ENCODE results near the gene CABCOCO1. TPM values are rescaled to one million over a fixed set of nuclear protein-coding genes. Genes with fewer than 3 reads are reported as not detected.
A peak's percentile ranks its signal among the peaks of the same experiment; 100 is the strongest.

CABCOCO1 gene
- total RNA-seq, 1 donor from 2014 or later: not detected

DNA sequence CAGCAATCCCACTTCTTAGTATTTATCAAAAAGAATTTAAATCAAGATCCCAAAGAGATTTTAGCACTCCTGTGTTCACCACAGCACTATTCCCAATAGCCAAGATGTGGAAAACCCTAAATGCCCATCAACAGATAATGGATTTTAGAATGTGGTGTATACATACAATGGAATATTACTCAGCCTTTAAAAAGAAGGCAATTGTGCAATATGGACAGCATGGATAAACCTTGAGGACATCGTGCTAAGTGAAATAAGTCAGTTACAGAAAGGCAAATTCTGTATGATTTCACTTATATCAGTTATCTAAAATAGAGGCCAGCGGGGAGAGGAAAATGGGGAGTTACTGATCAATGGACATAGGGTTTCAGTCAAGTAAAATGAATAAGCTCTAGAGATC lies 66.9 kb downstream of the CABCOCO1 start:
- Mint-ChIP-seq H3K36me3 (ENCODE audit: insufficient read depth) (no peaks in the 10 kb centered on the region), H3K4me1 (ENCODE audit: low read depth) (peaks cover 2% of the 10 kb centered on the region), H3K27ac (no peak overlapping the region), H3K27me3 (no peaks in the 10 kb centered on the region), H3K9me3 (ENCODE audit: low read depth) (peaks cover 6% of the 10 kb centered on the region), H3K4me3 (ENCODE audit: low read depth) (no peak overlapping the region)
- TF ChIP-seq, protein P1, sequence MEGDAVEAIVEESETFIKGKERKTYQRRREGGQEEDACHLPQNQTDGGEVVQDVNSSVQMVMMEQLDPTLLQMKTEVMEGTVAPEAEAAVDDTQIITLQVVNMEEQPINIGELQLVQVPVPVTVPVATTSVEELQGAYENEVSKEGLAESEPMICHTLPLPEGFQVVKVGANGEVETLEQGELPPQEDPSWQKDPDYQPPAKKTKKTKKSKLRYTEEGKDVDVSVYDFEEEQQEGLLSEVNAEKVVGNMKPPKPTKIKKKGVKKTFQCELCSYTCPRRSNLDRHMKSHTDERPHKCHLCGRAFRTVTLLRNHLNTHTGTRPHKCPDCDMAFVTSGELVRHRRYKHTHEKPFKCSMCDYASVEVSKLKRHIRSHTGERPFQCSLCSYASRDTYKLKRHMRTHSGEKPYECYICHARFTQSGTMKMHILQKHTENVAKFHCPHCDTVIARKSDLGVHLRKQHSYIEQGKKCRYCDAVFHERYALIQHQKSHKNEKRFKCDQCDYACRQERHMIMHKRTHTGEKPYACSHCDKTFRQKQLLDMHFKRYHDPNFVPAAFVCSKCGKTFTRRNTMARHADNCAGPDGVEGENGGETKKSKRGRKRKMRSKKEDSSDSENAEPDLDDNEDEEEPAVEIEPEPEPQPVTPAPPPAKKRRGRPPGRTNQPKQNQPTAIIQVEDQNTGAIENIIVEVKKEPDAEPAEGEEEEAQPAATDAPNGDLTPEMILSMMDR (IDR thresholded peaks at IDR 0.05; ENCODE audit: unreplicated experiment): no peak
- no peak for DNase-seq (ENCODE audit: low spot score, unreplicated experiment)

DNA sequence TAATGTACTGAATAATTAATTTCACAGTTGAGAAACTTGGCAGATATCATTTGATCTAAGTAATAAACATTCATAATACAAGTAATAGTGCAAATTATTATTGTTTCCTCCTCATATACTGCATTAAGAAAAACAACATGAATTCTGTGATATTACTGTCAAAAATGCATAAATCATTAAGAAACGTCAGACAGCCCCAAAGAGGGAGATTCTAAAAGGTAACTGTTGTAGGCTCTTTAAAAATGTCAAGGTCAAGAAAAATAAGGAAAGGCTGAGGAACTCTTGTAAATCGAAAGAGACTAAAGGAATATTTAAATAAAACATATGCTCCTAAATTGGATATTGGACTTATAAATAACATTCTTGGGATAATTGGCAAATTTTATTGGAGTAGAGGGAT lies 67.9 kb downstream of the CABCOCO1 start:
- TF ChIP-seq, protein P1 (IDR thresholded peaks at IDR 0.05; ENCODE audit: unreplicated experiment): no peak
- Mint-ChIP-seq H3K4me3 (ENCODE audit: low read depth) (no peak overlapping the region), H3K9me3 (ENCODE audit: low read depth) (peaks cover 6% of the 10 kb centered on the region), H3K27ac (no peak overlapping the region), H3K4me1 (ENCODE audit: low read depth) (peaks cover 2% of the 10 kb centered on the region), H3K36me3 (ENCODE audit: insufficient read depth) (no peaks in the 10 kb centered on the region), H3K27me3 (no peaks in the 10 kb centered on the region)
- no peak for DNase-seq (ENCODE audit: low spot score, unreplicated experiment)

DNA sequence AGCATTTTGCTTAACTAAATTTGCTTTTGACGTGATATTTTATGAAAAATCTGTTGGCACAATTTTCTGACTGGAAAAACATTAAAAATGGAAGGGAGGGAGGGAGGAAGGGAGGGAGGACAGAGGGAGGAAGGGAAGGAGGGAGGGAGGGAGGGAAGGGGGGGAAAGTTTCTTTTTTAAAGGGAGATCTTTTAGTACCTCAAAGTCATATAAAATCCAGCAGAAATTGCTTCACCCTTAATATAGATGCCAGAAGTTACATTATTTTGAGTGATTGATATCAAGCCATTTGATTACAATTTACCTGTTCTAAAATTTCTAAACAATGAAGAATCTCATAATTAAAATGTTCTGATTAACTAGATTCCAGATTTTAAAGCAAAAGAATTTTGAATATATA lies 68.9 kb downstream of the CABCOCO1 start:
- TF ChIP-seq, protein P1 (IDR thresholded peaks at IDR 0.05; ENCODE audit: unreplicated experiment): no peak
- peaks cover 2% of the 10 kb centered on the region for H3K4me1 Mint-ChIP-seq (ENCODE audit: low read depth)
- no peak for DNase-seq (ENCODE audit: low spot score, unreplicated experiment)
- no peaks in the 10 kb centered on the region for H3K36me3 Mint-ChIP-seq (ENCODE audit: insufficient read depth)
- H3K9me3 Mint-ChIP-seq (ENCODE audit: low read depth): peaks cover 8% of the 10 kb centered on the region
- H3K27ac Mint-ChIP-seq: no peak overlapping the region
- H3K27me3 Mint-ChIP-seq: no peaks in the 10 kb centered on the region
- H3K4me3 Mint-ChIP-seq (ENCODE audit: low read depth): no peak overlapping the region

DNA sequence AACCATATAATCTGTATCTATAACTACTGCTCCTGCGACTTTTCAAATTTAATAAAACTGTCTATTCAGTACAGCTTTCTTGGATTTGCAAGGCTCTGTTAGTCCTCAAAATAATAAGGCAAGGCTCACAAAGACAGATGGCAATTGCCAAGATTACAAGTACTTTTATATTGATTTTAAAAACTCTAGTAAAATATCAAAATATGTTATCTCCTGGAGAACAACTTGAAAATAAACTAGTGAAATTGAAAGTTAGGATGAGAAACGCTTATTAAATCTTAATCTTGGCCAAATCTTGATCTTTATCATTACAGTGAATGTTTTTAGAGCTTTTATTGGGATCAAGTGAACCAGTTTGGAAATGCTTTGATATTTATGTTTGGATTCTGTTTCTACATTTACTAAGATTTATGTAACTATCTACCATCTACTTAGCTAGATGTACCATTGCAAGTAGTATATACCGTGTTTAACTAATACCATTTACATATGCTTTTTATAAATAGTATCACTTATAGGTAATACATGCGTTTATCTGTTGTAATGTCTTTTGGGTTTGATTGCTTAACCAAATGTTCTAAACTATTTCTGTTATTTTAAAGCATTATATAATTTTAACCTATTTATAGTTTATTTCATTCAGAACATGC lies 70.0 kb downstream of the CABCOCO1 start:
- Mint-ChIP-seq H3K4me1 (ENCODE audit: low read depth) (peaks cover 2% of the 10 kb centered on the region), H3K27me3 (no peaks in the 10 kb centered on the region), H3K27ac (no peak overlapping the region), H3K36me3 (ENCODE audit: insufficient read depth) (no peaks in the 10 kb centered on the region), H3K9me3 (ENCODE audit: low read depth) (peaks cover 14% of the 10 kb centered on the region), H3K4me3 (ENCODE audit: low read depth) (no peak overlapping the region)
- TF ChIP-seq, protein P1 (IDR thresholded peaks at IDR 0.05; ENCODE audit: unreplicated experiment): no peak
- no peak for DNase-seq (ENCODE audit: low spot score, unreplicated experiment)

DNA sequence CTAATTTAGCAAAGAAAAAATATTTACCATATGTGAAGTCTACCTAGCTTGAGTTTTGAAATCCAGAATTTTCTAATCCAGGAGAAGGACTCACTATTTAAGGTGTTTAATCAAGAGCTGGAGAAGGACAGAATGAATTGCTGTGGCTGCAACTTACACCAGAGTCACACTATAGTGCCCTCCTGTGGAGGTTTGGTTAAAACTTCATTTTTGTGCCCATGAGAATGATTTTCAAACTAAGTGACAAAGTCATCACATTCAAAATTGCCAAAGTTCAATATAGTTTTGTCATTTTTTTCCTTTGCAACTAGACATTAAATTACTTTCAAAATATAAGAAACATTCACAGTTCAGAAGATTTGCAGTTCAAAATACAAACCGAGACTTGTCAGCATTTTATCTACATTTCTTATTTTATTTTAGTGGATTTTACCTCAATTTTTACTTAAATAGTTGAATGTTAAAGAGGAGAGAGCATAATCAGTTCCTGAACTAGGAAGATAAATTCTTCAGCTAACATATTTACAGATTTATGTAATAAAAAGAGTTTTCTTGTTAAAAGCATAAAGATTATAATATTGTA lies 70.7 kb downstream of the CABCOCO1 start:
- TF ChIP-seq, protein P1 (IDR thresholded peaks at IDR 0.05; ENCODE audit: unreplicated experiment): peak; percentile 81

More for the DNA sequence above, 70.7 kb downstream of the CABCOCO1 start:
- Mint-ChIP-seq H3K4me3 (ENCODE audit: low read depth) (no peak overlapping the region), H3K36me3 (ENCODE audit: insufficient read depth) (no peaks in the 10 kb centered on the region), H3K4me1 (ENCODE audit: low read depth) (peaks cover 2% of the 10 kb centered on the region), H3K9me3 (ENCODE audit: low read depth) (peaks cover 14% of the 10 kb centered on the region), H3K27me3 (no peaks in the 10 kb centered on the region), H3K27ac (no peak overlapping the region)
- peak; percentile 12 for DNase-seq (ENCODE audit: low spot score, unreplicated experiment)

Data from progenitor cell of endocrine pancreas (in vitro differentiated cells).